ENCODE results near the gene KCNJ9.

- no peak for TF ChIP-seq ESRRA (CRISPR knock-in tag; IDR thresholded peaks at IDR 0.05; ENCODE audit: borderline replicate concordance)
- no peak for TF ChIP-seq CTCF (IDR thresholded peaks at IDR 0.05)
- TF ChIP-seq FOXJ3 (CRISPR knock-in tag; IDR thresholded peaks at IDR 0.05; ENCODE audit: borderline replicate concordance), result no peak
- no peak for TF ChIP-seq USF2 (CRISPR knock-in tag; IDR thresholded peaks at IDR 0.05)
- TF ChIP-seq MLX (CRISPR knock-in tag; IDR thresholded peaks at IDR 0.05), result no peak
- no peak for TF ChIP-seq ZNF416 (CRISPR knock-in tag; IDR thresholded peaks at IDR 0.05)
- TF ChIP-seq NFYB (CRISPR knock-in tag; conservative IDR thresholded peaks at IDR 0.05; ENCODE audit: low read depth), result no peak
These were observed 35.7 kb upstream of the KCNJ9 start for GRCh38 chr1:160045653-160046052.
